Natural killer cell treated with Interleukin-12 subunit alpha and Interleukin-12 subunit beta and Interleukin-15 and Interleukin-18, amount 100 ng/mL, for 72 hours (primary cell): Measurements from ENCODE around the gene AK2. TPM values are rescaled to one million over a fixed set of nuclear protein-coding genes. Genes with fewer than 3 reads are reported as not detected.
"Not testable (repeated sequence)": the region's sequence is repeated elsewhere in the genome, so short reads cannot be mapped to it uniquely, and the experiment has no call there.

ENCODE experiments used
- ATAC-seq, 2 donors: fragments of 150-1000 bp; cut with Tn5 transposase in 1 of 2; sonication (Bioruptor Pico), chemical (Tn5 transposase) in 1 of 2; 2 replicates each; pipeline ENCODE4 v1.10.0; 2021
- DNase-seq: peaks from one replicate; pipeline ENCODE4 v3.0.0; 2022; ENCODE audit warnings: low spot score
- H3K27ac Mint-ChIP-seq, 2 donors: 1 replicate in 1 of 2; 2 replicates in 1 of 2; pipeline ENCODE4 v1.8.0; 2022; ENCODE audit warnings: mixed read lengths in 2 of 2, mild to moderate bottlenecking in 1 of 2, moderate library complexity in 1 of 2
- H3K27me3 Mint-ChIP-seq, 2 donors: 1 replicate in 1 of 2; 2 replicates in 1 of 2; pipeline ENCODE4 v1.8.0; 2022; ENCODE audit warnings: mixed read lengths in 2 of 2
- H3K36me3 Mint-ChIP-seq: one replicate; pipeline ENCODE4 v1.8.0; 2022; ENCODE audit warnings: mixed read lengths
- H3K4me1 Mint-ChIP-seq, 2 donors: 1 replicate in 1 of 2; 2 replicates in 1 of 2; pipeline ENCODE4 v1.8.0; 2022; ENCODE audit warnings: low read depth in 2 of 2, mixed read lengths in 2 of 2, mild to moderate bottlenecking in 1 of 2
- H3K4me3 Mint-ChIP-seq: one replicate; pipeline ENCODE4 v1.8.0; 2022; ENCODE audit warnings: mixed read lengths
- H3K9me3 Mint-ChIP-seq: 2 replicates; pipeline ENCODE4 v1.8.0; 2022; ENCODE audit warnings: mixed read lengths
- total RNA-seq, 2 donors: library from RNA; stranded (reverse); gene quantifications; one replicate each; pipeline ENCODE4 v1.2.3, GENCODE V29; 2022

Gene AK2
- total RNA-seq, 2 donors from 2014 or later = 379 to 475 TPM

GRCh38 chr1:33066477-33066876, 29.8 kb upstream of the AK2 start:
- H3K4me1 Mint-ChIP-seq, ATAC-seq, H3K27ac Mint-ChIP-seq, DNase-seq, H3K4me3 Mint-ChIP-seq: not testable (repeated sequence)
- H3K36me3 Mint-ChIP-seq = peaks cover 43% of the 10 kb centered on the region
- H3K9me3 Mint-ChIP-seq = peaks cover 24% of the 10 kb centered on the region
- peaks cover 10 to 16% of the 10 kb centered on the region in 2 donors for H3K27me3 Mint-ChIP-seq

- DNase-seq = no peak
- no peak for ATAC-seq
- Mint-ChIP-seq H3K9me3 (peaks cover 24% of the 10 kb centered on the region), H3K36me3 (peaks cover 43% of the 10 kb centered on the region), H3K4me3 (no peak overlapping the region), H3K27me3 (peaks cover 10 to 12% of the 10 kb centered on the region in 2 donors), H3K4me1 (no peaks in the 10 kb centered on the region), H3K27ac (no peak overlapping the region)
Measured at GRCh38 chr1:33065301-33065700, 28.6 kb upstream of the AK2 start.

DNA sequence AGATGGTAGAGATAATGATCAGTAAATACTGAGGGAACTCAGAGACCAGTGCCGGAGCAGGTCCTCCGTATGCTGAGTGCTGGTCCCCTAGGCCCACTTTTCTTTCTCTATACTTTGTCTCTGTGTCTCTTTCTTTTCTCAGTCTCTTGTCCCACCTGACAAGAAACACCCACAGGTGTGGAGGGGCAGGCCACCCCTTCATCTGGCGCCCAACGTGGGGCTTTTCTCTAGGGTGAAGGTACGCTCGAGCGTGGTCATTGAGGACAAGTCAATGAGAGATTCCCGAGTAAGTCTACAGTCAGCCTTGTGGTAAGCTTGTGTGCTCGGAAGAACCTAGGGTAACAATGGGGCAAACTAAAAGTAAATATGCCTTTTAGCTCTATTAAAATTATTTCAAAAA, 27.6 kb upstream of the AK2 start:
- H3K9me3 Mint-ChIP-seq = peaks cover 24% of the 10 kb centered on the region
- H3K36me3 Mint-ChIP-seq = peaks cover 43% of the 10 kb centered on the region
- H3K4me3 Mint-ChIP-seq, ATAC-seq, H3K4me1 Mint-ChIP-seq, DNase-seq, H3K27ac Mint-ChIP-seq: not testable (repeated sequence)
- peaks cover 10% of the 10 kb centered on the region in 2 donors for H3K27me3 Mint-ChIP-seq

DNA sequence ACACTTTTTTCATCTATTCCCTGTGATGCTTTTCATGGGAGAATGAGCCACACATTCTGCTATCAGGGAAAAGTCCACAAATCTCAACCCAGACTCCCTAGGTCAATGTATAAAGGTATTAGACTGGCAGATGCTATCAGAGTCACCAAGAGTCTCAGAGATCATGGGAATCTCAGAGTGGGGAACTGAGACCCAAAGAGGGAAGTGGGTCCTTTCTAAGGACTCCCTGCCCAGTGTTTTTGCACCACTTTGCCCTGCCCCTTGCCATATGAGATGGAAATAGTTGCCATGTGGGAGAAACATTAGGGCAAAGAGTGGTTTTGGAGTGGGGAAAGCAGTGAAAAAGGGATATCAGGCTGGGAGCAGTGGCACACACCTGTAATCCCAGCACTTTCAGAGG, 25.2 kb upstream of the AK2 start:
- Mint-ChIP-seq H3K4me1 (peaks cover 0 to 2% of the 10 kb centered on the region in 2 donors), H3K27ac (no peak overlapping the region), H3K36me3 (peaks cover 36% of the 10 kb centered on the region), H3K4me3 (no peak overlapping the region), H3K9me3 (peaks cover 20% of the 10 kb centered on the region), H3K27me3 (peaks cover 0 to 7% of the 10 kb centered on the region in 2 donors)
- DNase-seq (no peak), ATAC-seq (no peak)

DNA sequence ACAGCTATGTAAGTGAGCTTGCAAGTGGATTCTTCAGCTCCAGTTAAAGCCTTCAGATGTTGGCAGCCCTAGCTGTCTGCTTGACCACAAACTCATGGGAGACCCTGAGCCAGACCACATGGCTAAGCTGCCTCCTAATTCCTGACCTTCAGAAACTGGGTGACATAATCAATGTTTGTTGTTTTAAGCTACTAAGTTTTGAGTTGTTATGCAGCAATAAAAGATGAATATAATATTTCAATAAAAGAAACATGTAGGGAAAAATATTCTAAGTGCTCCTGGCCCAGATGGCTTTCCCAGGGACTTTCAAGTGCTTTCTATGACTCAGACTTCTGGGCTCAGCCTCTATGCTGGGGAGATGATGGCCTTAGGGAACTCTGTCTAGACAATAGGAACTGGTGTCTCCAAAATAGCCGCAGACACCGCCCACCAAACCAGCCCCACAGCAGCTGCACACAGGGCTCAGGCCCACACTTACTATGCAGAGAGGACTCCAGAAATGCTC, 23.9 kb upstream of the AK2 start:
- H3K27me3 Mint-ChIP-seq = peaks cover 0 to 7% of the 10 kb centered on the region in 2 donors
- peaks cover 2 to 6% of the 10 kb centered on the region in 2 donors for H3K4me1 Mint-ChIP-seq
- no peak overlapping the region for H3K4me3 Mint-ChIP-seq
- H3K36me3 Mint-ChIP-seq = peaks cover 33% of the 10 kb centered on the region
- H3K9me3 Mint-ChIP-seq = peaks cover 20% of the 10 kb centered on the region
- DNase-seq = no peak
- H3K27ac Mint-ChIP-seq = no peak overlapping the region
- ATAC-seq = no peak

GRCh38 chr1:33057095-33057494, 20.4 kb upstream of the AK2 start:
- Mint-ChIP-seq H3K4me1 (peaks cover 11 to 16% of the 10 kb centered on the region in 2 donors), H3K27ac (no peak overlapping the region), H3K27me3 (peaks cover 0 to 7% of the 10 kb centered on the region in 2 donors), H3K4me3 (no peak overlapping the region), H3K9me3 (no peaks in the 10 kb centered on the region), H3K36me3 (peaks cover 5% of the 10 kb centered on the region)
- ATAC-seq = no peak
- no peak for DNase-seq

- peak overlapping the region in 1 of 2 donors; percentile 79 for H3K27ac Mint-ChIP-seq
- ATAC-seq = no peak
- no peaks in the 10 kb centered on the region for H3K36me3 Mint-ChIP-seq
- H3K4me1 Mint-ChIP-seq = peaks cover 11 to 16% of the 10 kb centered on the region in 2 donors
- no peak overlapping the region for H3K4me3 Mint-ChIP-seq
- H3K9me3 Mint-ChIP-seq = no peaks in the 10 kb centered on the region
- H3K27me3 Mint-ChIP-seq = peaks cover 0 to 4% of the 10 kb centered on the region in 2 donors
- no peak for DNase-seq
Measured at GRCh38 chr1:33056426-33056825, 19.7 kb upstream of the AK2 start.

GRCh38 chr1:33055210-33056008, 18.7 kb upstream of the AK2 start:
- Mint-ChIP-seq H3K27ac (peak overlapping the region; percentile 50 to 79), H3K4me3 (no peak overlapping the region), H3K36me3 (peaks cover 4% of the 10 kb centered on the region), H3K27me3 (peaks cover 0 to 7% of the 10 kb centered on the region in 2 donors), H3K4me1 (peaks cover 16 to 21% of the 10 kb centered on the region in 2 donors), H3K9me3 (no peaks in the 10 kb centered on the region)
- DNase-seq (peak; percentile 78), ATAC-seq (peak; percentile 83 to 88)

- DNase-seq = no peak
- Mint-ChIP-seq H3K36me3 (peaks cover 5% of the 10 kb centered on the region), H3K27ac (peak overlapping the region; percentile 71 to 93), H3K4me1 (peaks cover 51 to 52% of the 10 kb centered on the region in 2 donors), H3K4me3 (peak overlapping the region; percentile 35), H3K9me3 (peaks cover 3% of the 10 kb centered on the region), H3K27me3 (peaks cover 0 to 2% of the 10 kb centered on the region in 2 donors)
- ATAC-seq = no peak
Measured at GRCh38 chr1:33050221-33051076, 13.8 kb upstream of the AK2 start.

DNA sequence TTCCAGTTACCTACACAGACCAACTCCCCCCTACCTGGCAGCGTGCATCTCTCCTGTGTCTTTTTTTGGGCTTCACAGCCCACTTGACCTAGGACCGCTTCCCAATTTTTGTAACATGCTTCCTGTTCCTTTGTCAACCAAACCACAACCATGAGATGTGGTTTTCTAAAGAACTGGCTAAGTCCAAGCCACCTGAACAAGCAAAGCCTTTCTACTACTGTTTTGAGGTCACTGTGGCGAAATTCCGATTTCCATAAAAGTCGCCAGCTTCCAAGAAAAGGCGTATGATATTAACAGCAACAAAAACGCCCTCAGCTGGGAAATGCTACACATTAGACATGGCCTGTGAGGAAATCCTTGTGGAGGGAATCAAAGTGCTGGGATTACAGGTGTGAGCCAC, 12.7 kb upstream of the AK2 start:
- ATAC-seq = no peak
- peaks cover 54 to 55% of the 10 kb centered on the region in 2 donors for H3K4me1 Mint-ChIP-seq
- DNase-seq = no peak
- H3K9me3 Mint-ChIP-seq = peaks cover 3% of the 10 kb centered on the region
- peaks cover 5% of the 10 kb centered on the region for H3K36me3 Mint-ChIP-seq
- H3K4me3 Mint-ChIP-seq = no peak overlapping the region
- H3K27ac Mint-ChIP-seq = peak overlapping the region in 1 of 2 donors; percentile 93
- peaks cover 0 to 2% of the 10 kb centered on the region in 2 donors for H3K27me3 Mint-ChIP-seq

GRCh38 chr1:33048426-33048825, 11.7 kb upstream of the AK2 start:
- no peak for ATAC-seq
- Mint-ChIP-seq H3K9me3 (peaks cover 3% of the 10 kb centered on the region), H3K4me3 (peak overlapping the region; percentile 7), H3K4me1 (peaks cover 55 to 63% of the 10 kb centered on the region in 2 donors), H3K27ac (peak overlapping the region; percentile 88 to 95), H3K36me3 (peaks cover 5% of the 10 kb centered on the region), H3K27me3 (peaks cover 0 to 2% of the 10 kb centered on the region in 2 donors)
- DNase-seq = no peak

- Mint-ChIP-seq H3K27me3 (peaks cover 0 to 2% of the 10 kb centered on the region in 2 donors), H3K36me3 (peaks cover 5% of the 10 kb centered on the region), H3K9me3 (peaks cover 3% of the 10 kb centered on the region), H3K4me1 (peaks cover 58 to 67% of the 10 kb centered on the region in 2 donors), H3K4me3 (no peak overlapping the region), H3K27ac (peak overlapping the region; percentile 88 to 95)
- DNase-seq (no peak), ATAC-seq (no peak)
Measured at GRCh38 chr1:33047839-33048305, 11.2 kb upstream of the AK2 start.

GRCh38 chr1:33047290-33047689, 10.6 kb upstream of the AK2 start:
- Mint-ChIP-seq H3K4me3 (peak overlapping the region; percentile 65), H3K36me3 (peaks cover 5% of the 10 kb centered on the region), H3K4me1 (peaks cover 62 to 71% of the 10 kb centered on the region in 2 donors), H3K9me3 (peaks cover 3% of the 10 kb centered on the region), H3K27ac (peak overlapping the region; percentile 88 to 95), H3K27me3 (peaks cover 0 to 2% of the 10 kb centered on the region in 2 donors)
- no peak for ATAC-seq
- DNase-seq = no peak
